Melanocyte of skin (primary cell): ENCODE results near the gene DENND6B. TPM values are rescaled to one million over a fixed set of nuclear protein-coding genes. Genes with fewer than 3 reads are reported as not detected.

Experiments
- total RNA-seq, 2 donors: library from RNA; depleted of rRNA; stranded (reverse); fragments of >200 nt; gene quantifications; 2 replicates each; pipeline ENCODE4 v1.2.3, GENCODE V29; 2012

The DENND6B gene, protein sequence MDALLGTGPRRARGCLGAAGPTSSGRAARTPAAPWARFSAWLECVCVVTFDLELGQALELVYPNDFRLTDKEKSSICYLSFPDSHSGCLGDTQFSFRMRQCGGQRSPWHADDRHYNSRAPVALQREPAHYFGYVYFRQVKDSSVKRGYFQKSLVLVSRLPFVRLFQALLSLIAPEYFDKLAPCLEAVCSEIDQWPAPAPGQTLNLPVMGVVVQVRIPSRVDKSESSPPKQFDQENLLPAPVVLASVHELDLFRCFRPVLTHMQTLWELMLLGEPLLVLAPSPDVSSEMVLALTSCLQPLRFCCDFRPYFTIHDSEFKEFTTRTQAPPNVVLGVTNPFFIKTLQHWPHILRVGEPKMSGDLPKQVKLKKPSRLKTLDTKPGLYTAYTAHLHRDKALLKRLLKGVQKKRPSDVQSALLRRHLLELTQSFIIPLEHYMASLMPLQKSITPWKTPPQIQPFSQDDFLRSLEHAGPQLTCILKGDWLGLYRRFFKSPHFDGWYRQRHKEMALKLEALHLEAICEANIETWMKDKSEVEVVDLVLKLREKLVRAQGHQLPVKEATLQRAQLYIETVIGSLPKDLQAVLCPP
- total RNA-seq: 1 to 10 TPM in 1 of 2 donors, under 1 TPM in 1; 0.67 to 2.8 TPM

DNA sequence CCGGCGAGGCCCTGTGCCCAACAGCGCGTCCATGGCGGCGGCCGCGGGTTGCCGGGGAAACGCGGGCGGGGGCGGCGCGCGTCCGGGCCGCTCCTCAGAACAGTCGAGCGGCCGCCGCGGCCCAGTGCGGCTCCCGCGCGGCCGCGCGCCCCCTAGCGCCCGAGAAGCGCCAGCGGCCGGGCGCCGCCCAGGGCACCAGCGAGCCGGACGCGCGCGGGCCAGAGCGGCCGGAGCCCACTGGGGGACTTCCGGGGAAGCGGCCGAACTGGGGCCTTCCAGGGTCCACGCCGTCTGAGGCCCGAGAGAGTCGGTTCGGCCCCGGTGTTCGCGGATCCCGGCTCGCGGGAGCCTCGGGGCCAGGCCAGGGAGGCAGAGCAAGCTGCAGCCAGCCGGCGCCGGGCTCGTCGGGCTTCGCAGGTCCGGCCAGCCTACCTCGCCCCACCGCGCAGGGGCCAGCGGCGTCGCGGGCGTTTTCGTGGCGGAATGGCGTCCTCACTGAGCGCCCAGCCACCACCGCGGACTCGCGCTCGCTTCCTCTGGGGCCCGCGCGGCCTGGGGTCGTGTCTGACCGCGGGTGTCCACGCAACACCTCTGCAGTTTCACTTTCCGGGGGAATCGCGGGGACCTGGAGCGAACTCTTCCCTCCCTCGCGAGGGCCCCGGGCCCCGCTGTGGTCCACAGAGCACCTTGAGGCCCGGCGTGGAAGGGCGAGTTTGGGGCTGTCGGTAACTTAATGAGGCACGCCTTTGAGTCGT lies at the start of gene DENND6B:
DENND6B (minus strand) TSS at position 57 of the 755 bp plus-strand sequence; CDS start at position 33, 24 bp downstream.

GRCh38 chr22:50342651-50343540 lies 16.1 kb upstream of the DENND6B start, which contains the start of gene PPP6R2:
PPP6R2 (plus strand) TSS chr22:50343327; CDS start chr22:50393909, 50,582 bp downstream.

DNA sequence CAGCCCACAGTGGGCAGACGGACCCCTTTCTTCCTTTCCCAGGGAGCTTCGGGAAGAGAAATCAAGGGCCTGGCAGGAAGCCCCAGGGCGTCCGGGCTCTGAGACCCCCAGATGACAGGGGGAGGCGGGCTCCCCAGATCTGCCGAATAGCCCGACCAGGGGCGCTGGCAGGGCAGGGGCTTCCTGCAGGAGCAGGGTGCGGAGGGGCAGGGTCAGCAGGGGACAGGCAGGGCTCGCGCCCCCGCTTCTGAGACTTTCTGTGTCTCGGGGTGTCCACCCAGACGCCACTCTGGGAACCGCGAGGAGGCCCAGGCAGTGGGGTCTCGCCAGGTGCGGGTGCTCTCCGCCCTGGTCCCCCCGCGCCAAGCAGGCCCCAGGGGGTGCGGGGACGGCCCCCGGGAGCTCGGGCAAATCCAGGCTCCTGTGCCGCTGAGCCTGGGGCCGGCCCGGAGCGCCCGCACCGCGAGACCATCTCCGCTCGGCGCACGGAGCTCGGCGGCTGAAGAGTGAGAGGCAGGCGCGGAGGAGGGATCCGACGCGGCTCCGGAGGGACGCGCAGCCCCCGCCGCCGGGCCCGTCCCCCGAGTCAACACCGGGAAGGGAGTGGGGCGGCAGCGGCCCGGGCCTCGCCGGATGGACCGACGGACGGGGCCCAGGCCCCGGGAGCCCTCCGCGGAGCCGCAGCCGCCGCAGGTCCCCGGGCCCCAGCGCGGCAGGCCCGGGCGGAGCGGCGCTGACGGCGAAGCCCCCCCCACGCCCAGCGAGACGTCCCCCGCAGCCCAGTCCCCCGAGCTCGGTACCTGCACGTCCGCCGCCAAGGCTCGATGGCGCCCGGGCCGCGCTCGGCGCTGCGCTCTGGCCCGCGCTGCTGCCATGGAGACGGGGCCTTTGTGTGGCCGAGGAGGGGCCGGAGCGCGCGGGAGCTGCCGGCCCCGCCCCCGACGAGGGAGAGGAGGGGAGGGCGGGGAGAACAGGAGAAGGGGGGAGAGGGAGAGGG lies 19.8 kb downstream of the DENND6B start, which contains the start of gene PLXNB2:
PLXNB2 (minus strand) TSS at position 894 of the 997 bp plus-strand sequence. CDS start 17,062 bp downstream, outside the sequence.

DNA sequence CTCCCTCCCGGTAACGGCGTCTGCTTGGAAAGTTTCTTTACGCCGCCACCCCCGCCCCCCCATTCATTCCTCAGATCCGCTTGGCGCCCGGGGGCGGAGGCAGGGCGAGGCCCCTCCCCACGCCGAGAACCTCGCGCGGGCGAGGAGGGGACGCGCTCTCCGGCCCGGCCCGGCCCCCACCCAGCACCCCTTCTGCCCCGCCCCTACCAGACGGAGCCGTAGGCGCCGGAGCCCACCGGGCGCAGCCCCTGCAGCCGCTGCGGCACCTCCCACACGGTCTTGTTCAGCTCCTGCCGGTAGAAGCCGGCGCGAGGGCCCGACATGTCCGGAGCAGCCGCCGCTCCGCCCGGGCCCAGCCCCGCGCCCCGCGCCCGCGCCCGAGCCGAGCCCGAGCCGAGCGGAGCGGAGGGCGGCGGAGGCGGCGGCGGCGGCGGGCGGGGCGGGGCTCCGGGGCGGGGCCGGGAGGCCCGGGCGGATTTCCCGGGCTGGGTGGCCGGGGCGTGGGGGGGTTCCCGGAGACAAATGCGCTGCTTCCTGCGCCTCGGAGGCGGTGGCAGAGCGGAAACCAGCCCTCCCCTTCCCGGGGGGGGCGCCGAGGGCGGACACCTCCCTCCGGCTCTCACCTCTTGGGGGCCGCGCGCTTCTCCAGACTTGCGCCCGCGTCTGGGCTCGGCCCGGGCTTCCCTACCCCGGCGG lies 56.7 kb downstream of the DENND6B start, which contains the start of gene MAPK11:
MAPK11 (minus strand) TSS at position 411 of the 696 bp plus-strand sequence; CDS start at position 323, 88 bp downstream.

GRCh38 chr22:50261615-50262459 lies 65.0 kb downstream of the DENND6B start, which contains the start of gene MAPK12:
MAPK12 (minus strand) TSS chr22:50261683; CDS start chr22:50261509, 174 bp downstream.

Other genes with a start within 250 kb of the DENND6B start
- gene MLC1, start 241.6 kb downstream of the DENND6B start, total RNA-seq: not detected
- gene MOV10L1, start 237.0 kb downstream of the DENND6B start, total RNA-seq: under 1 TPM in 1 of 2 donors, not detected in 1; 0.34 TPM
- gene PANX2, start 156.3 kb downstream of the DENND6B start, total RNA-seq: under 1 TPM; 0.33 to 0.69 TPM
- gene TRABD, start 141.1 kb downstream of the DENND6B start, total RNA-seq: 10 to 100 TPM; 28.2 to 44.0 TPM
- 10 to 100 TPM; 22.4 to 35.3 TPM for gene SELENOO, start 126.0 kb downstream of the DENND6B start, total RNA-seq
- gene TUBGCP6, start 82.0 kb downstream of the DENND6B start, total RNA-seq: 10 to 100 TPM; 24.6 to 24.8 TPM
- gene HDAC10, start 75.7 kb downstream of the DENND6B start, total RNA-seq: 10 to 100 TPM; 24.8 to 26.0 TPM
- gene MAPK12, start 65.3 kb downstream of the DENND6B start, total RNA-seq: 10 to 100 TPM; 20.6 to 21.7 TPM
- 1 to 10 TPM; 1.7 to 2.1 TPM for gene MAPK11, start 56.6 kb downstream of the DENND6B start, total RNA-seq
- gene PLXNB2, start 19.4 kb downstream of the DENND6B start, total RNA-seq: 10 to 100 TPM; 56.3 to 66.1 TPM
- 10 to 100 TPM; 40.0 to 53.3 TPM for gene PPP6R2, start 16.3 kb upstream of the DENND6B start, total RNA-seq
- gene SBF1, start 148.0 kb upstream of the DENND6B start, total RNA-seq: 10 to 100 TPM; 61.9 to 68.5 TPM
- 1 to 10 TPM in 1 of 2 donors, under 1 TPM in 1; 0.33 to 1.0 TPM for gene ADM2, start 154.5 kb upstream of the DENND6B start, total RNA-seq
- gene MIOX, start 159.8 kb upstream of the DENND6B start, total RNA-seq: not detected
- 10 to 100 TPM; 49.6 to 69.9 TPM for gene LMF2, start 180.7 kb upstream of the DENND6B start, total RNA-seq
- 10 to 100 TPM; 35.8 to 56.6 TPM for gene NCAPH2, start 181.2 kb upstream of the DENND6B start, total RNA-seq
- gene SCO2, start 198.6 kb upstream of the DENND6B start, total RNA-seq: 1 to 10 TPM; 5.2 to 6.3 TPM
- gene TYMP, start 203.0 kb upstream of the DENND6B start, total RNA-seq: 100 to 1,000 TPM; 295 to 352 TPM
- gene KLHDC7B, start 218.9 kb upstream of the DENND6B start, total RNA-seq: under 1 TPM in 1 of 2 donors, not detected in 1; under 0.01 TPM
- gene SYCE3, start 235.9 kb upstream of the DENND6B start, total RNA-seq: not detected